SIG-M5 treated with dmso at 0.1 percent for 504 hours (cell line): ENCODE measurements around the gene PRUNE2.
"Not testable (repeated sequence)": the region's sequence is repeated elsewhere in the genome, so short reads cannot be mapped to it uniquely, and the experiment has no call there.

Source experiments
- DNase-seq: peaks from one replicate; lab custom pipeline; 2025; ENCODE audit not compliant: unreplicated experiment; lab: John Stamatoyannopoulos, UW

The PRUNE2 gene

DNA sequence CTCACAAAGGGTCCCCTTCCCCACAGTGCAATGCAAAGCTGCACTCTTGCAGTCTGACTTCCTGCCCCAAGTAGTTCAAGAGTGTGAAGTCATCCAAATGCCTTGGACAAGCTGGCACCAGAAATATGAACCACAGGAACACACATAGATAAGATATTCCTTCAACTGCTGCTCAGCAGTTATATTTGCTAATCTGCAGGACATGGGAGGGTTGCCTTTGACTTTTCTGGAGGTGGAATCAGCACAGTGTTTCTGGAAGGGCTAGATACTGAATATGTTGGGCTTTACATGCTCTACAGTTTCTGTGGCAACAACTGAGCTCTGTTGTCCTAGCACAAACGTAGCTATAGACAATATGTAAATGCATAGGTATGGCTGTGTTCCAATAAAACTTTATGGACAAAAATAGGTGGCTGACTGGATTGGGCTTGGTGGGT lies 238.4 kb downstream of the PRUNE2 start:
- DNase-seq: no peak

DNA sequence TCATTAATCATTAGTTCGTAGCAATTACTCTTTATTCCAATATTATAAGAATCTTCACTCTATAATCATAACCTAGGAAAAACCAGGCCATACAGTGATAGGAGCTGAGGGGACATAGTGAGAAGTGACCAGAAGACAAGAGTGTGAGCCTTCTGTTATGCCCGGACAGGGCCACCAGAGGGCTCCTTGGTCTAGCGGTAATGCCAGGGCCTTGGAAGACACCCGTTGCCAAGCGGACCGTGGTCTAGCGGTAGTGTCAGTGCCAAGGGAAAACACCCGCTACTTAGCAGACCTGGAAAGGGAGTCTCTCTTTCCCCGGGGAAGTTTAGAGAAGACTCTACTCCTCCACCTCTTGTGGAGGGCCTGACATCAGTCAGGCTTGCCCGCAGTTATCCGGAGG lies 239.9 kb downstream of the PRUNE2 start:
- DNase-seq: not testable (repeated sequence)

DNA sequence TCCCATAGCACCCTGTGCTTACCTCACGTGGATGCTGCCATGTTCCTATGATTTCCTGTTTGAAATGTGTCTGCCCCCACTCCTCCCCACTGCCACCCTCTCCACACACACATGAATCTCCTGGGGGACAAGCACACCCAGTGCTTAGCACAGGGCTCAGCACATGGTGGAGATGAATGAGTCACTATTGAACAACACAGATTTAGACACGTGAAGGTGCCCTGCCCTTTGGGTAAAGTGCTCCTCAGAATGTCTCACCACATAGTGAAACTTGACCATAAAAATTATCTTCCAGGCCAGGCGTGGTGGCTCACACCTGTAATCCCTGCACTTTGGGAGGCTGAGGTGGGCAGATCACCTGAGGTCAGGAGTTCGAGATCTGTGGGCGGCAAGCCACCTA lies 240.5 kb downstream of the PRUNE2 start:
- no peak for DNase-seq

GRCh38 chr9:76664120-76664519 lies 241.8 kb downstream of the PRUNE2 start:
- no peak for DNase-seq

GRCh38 chr9:76662476-76663281 lies 243.2 kb downstream of the PRUNE2 start:
- DNase-seq: no peak

DNA sequence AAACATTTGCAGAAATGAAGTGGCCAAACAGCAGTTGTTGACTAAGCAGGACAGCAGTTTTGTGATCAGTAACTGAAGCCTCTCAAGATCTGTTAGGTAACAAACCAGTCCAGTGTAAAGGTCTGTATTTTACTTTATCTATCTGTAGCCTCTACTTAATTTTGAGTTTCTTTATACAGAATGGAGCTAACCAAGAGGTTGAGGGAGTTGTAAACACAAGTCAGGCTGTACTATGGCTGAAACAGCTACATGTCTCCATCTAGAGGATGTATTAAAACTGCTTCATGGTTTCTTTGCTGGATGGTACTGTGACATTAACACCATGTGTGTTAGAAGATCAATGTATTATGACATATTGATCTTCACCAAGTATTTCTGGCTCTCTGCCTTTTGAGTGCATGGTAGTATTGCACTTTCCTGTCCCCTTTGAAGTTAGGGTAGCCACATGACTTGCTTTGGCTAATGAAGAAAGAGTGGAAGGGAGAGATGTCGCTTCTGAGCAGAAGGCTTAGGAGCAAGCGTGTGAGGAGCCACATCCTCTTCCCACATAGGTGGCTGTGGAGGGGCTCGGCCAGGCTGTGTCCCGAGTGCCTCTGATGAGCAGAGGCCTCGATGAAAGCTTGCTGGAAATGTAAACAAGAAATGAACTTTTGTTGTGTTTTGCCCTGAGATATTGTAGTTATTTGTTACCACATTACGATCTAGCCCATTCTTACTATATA lies 247.2 kb downstream of the PRUNE2 start:
- DNase-seq: peak; percentile 68

- no peak for DNase-seq
Measured at GRCh38 chr9:76657265-76657664, 248.6 kb downstream of the PRUNE2 start.

DNA sequence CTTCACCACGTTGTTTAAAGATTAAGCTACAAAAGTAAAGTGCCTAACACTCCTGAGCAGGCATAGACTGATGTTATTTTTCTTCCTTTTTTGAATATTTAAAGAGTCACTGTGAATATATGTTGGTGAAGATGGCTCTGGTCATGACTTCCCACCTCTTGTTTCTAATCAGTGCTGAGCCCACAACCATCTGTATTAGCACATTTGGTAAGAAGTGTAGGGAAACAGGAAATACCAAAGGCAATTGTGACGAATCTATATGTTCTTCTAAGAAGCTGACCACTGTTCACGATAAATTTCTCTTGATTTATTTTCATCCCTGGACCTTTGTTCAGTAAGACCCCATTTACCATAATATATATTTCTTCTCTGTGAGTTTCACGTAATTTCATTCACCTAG lies 249.9 kb downstream of the PRUNE2 start:
- DNase-seq: no peak

DNA sequence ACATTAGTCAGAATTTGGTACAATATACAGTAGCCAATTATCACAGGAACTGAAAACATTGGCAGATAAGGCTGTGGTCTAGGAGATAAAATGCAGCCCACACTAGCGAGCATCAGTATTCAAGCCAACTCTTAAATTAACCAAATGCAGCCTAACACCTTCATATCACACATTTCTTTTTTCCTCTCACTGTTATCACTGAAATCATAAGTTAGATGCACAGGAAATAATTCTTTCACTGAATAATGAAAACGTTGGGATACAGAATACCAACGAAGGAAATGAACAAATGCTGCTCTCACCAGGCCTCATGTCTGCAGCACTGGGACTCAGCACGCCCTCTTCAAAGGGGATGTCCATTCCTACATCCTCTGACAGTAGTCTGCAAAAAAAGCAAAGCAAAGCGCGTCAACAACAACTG lies 250.8 kb downstream of the PRUNE2 start:
- no peak for DNase-seq

- no peak for DNase-seq
Measured at GRCh38 chr9:76654575-76654974, 251.3 kb downstream of the PRUNE2 start.

GRCh38 chr9:76654051-76654461 lies 251.9 kb downstream of the PRUNE2 start:
- DNase-seq: no peak

DNA sequence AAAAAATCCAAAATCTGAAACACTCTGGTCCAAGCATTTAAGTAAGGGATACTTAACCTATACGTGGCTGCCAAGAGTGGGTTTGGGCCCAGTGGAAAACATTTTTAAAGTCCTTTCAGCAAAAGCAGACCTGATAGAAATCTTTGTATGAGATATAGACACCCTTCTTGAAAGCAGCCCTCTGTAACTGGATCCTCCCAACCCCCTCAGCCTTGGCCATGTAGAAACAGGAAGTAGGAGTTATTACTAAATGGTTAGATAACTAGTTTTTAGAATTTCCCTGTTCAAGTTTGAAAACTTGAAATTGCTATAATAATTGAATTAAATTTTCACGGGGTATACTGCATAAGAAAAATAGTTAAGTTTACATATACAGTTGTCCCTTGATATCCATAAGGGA lies 253.0 kb downstream of the PRUNE2 start:
- DNase-seq: peak; percentile 78

- DNase-seq: no peak
Measured at GRCh38 chr9:76651119-76651705, 254.7 kb downstream of the PRUNE2 start.

DNA sequence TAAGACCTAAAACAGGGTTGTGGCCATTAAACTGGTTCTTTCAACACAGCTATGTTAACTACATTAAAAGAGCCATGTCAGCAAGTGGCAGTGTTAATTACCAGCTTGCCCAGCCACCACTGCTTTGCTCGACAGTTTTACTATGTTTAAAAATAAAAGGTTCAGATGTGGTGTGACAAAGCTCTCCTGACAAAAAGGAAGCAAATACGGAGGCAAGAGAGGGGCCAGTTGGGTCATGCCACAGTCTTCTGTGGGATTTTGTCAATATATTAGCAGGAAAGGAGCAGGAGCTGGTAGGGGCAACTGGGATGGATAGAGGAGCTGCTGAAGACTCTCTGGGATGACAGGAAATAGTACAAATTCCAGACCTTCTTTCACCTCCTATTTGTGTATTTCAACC lies 255.2 kb downstream of the PRUNE2 start:
- peak; percentile 13 for DNase-seq

DNA sequence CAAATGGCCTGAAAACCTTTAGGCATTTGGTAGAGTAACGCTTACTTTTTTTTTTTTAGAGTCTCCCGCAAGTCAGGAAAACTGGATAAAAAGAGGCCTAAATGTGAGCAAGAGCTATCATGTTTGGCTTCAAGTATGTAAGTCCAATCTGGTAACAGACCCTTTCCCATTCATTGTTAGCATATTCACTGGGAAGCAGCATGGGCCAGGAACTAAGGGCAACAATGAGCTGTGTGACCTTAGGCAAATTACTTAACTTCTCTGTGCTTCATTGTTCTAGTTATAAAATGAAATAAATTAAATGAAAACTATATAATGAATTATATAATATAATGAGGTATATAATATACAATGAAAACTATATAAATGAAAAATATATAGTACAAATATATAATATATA lies 256.0 kb downstream of the PRUNE2 start:
- DNase-seq: no peak

DNA sequence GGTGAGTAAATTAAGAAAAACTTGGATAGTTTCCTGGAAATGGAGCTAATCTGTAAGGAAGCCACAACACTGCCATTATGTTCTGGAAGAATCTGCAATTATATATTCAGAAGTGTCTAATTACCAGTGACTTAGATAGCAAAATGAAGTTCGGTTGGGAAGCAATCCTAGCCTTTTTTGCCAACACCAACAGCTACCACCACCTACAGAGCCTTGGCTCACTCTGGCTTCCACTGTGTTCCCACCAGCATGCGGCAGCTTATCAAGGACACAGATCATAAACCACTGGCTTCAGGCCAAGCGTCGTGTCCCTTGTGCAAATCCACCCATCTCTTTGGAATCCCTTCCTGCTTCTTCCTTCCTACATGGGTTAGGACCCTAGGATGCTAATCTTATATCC lies 259.7 kb downstream of the PRUNE2 start:
- DNase-seq: no peak

GRCh38 chr9:76644647-76645250 lies 261.2 kb downstream of the PRUNE2 start:
- DNase-seq: no peak

DNA sequence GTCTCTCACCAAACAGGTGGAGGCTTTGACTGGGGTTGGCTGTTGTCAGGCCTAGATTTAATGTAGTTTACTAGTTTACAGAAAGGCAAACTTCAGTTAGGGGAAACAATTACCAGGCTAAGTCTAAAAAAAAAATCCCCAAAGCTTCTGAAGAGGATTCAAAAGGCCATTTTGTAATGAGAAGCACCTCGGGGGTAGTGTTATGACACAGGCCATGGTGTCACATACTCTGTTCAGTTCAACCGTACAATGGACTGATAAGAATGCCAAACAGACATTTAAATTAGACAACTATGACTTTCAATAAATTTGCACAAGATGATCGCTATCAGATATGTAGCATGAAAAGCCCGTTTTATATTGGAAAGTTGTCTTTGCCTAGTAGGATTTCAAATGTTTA lies 261.7 kb downstream of the PRUNE2 start:
- DNase-seq: no peak

DNA sequence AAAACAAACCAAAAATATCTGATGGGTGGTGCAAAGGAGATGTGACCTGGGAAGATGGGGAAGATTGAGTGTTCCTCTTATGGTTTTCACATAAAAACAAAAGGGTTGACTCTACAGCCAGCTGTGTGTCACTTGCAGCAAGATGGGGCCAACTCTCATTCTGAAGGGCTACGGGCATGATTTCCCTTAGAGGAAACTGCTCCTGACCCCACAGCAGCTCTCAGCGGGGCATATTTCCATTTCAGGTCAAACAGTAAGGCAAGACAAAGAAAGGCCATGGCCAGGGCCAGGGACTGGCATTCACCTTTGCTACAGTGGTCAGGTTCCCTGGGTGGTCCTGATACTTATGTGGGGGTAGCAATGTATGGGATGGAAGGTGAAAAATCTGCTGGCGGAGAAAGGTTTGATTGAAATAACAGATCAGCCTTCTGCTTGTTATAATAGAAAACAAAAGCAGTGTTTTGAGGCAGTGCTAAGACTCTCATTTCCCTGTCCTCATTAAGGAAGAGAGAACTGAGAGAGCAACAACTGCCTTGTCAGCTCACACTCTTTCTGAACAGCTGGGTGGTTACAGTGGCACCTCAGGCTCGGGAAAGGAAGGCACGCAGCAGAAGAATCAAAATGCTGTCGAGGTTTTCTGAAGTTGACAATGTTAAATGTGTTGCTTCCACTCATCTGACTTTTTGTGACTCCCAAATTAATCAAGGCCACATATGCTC lies 262.4 kb downstream of the PRUNE2 start:
- DNase-seq: peak; percentile 37

DNA sequence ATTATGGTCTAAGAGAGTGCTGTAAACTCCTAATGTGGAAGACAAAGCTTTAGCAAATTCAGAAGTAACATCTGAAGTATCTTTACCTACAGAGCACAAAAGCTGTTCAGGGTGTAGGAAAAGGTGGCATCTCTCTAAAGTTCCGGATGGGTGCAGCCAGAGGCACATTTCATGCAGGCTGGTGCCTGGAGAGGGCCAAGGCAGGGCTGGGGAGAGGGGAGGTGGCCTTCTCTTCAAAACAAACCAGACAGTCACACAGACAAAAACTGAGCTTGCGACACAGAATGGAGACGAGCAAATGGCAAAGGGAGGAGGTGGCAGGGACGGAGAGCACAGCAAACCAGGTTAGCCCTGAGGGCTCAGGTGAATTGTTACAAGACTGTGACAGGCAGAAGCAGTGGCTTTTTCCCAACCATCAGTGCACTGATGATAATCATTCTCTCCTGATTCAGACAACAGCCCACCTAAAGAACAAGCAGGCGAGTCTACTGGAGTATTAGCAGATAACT lies 263.2 kb downstream of the PRUNE2 start:
- DNase-seq: no peak

DNA sequence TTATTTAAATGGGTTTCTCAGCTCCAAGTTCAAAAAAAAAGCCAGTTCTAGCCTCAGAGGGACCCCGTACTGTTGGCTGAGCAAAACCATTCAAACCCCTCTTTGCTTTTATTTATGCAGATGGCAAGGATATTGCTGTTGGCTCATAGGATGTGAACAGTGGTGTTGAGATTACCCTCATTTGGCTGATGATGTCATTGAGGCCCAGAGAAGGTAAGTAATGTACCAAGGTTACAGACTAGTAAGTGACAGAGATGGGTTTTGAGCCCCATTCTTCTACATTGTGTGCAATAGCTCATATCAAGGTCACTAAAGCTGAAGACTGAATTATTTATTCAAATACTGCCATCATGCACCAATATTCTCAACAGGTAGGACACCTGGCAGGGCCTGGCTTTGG lies 263.8 kb downstream of the PRUNE2 start:
- no peak for DNase-seq
